ENCODE measurements around the gene UGT1A8.

- TF ChIP-seq NFXL1 (CRISPR knock-in tag; IDR thresholded peaks at IDR 0.05): no peak
- no peak for TF ChIP-seq NRF1 (conservative IDR thresholded peaks at IDR 0.05 in 1 of 2, IDR thresholded peaks at IDR 0.05 in 1 of 2)
- no peak for TF ChIP-seq ZFX (CRISPR knock-in tag; IDR thresholded peaks at IDR 0.05)
- TF ChIP-seq PREB (CRISPR knock-in tag; IDR thresholded peaks at IDR 0.05): no peak
- TF ChIP-seq ZBTB49 (CRISPR knock-in tag; IDR thresholded peaks at IDR 0.05; ENCODE audit: borderline replicate concordance): no peak
- TF ChIP-seq ZHX1 (conservative IDR thresholded peaks at IDR 0.05; ENCODE audit: low read length): no peak
- TF ChIP-seq ZBED1 (IDR thresholded peaks at IDR 0.05): no peak
These were observed 88.6 kb downstream of the UGT1A8 start for GRCh38 chr2:233705911-233706506.
